ENCODE results near the gene GRID1.

The GRID1 gene

DNA sequence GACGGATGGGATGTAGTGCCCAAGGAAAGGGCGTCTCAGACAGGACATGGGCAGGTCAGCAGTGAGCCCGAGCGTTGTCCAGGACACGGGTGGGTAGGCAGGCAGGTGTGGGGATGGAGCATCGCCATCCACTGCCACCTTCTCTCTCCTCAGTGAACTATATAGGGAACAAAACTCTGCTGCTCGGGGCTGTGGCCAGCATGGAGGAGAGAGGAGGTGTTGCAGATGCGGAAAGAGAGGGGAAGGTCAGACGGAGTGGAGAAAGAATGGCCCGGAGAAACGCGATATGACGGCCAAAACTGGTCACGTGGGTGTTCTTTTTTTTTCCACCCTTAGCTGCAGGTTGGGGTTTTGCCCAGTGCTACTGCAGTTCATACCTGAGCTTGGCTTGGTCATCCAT is 71.2 kb downstream of the GRID1 start:
- H3K4me3 ChIP-seq (ENCODE audit: low read depth, low read length): no peak overlapping the region

- no peak overlapping the region for H3K4me3 ChIP-seq (ENCODE audit: low read depth, low read length)
Observed at GRCh38 chr10:86294346-86295265, 72.0 kb downstream of the GRID1 start.

DNA sequence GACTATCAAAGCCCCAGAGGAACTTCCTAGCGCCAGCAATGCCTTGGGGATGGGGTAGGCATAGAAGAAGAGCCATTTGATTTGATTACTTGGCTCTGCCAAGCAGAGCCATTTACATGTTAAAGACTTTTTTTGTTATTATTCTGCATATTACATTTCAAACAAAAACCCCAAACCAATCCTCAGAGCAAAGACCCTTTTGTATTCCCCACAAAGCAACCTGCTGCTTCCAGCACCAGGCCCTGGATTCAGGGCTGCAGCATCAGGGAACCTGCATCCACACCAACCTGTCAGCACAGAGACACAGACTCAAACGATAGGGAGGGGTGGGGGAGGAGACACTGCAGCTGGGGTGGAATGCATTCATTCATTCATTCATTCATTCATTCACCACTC is 73.2 kb downstream of the GRID1 start:
- H3K4me3 ChIP-seq (ENCODE audit: low read depth, low read length): no peak overlapping the region

DNA sequence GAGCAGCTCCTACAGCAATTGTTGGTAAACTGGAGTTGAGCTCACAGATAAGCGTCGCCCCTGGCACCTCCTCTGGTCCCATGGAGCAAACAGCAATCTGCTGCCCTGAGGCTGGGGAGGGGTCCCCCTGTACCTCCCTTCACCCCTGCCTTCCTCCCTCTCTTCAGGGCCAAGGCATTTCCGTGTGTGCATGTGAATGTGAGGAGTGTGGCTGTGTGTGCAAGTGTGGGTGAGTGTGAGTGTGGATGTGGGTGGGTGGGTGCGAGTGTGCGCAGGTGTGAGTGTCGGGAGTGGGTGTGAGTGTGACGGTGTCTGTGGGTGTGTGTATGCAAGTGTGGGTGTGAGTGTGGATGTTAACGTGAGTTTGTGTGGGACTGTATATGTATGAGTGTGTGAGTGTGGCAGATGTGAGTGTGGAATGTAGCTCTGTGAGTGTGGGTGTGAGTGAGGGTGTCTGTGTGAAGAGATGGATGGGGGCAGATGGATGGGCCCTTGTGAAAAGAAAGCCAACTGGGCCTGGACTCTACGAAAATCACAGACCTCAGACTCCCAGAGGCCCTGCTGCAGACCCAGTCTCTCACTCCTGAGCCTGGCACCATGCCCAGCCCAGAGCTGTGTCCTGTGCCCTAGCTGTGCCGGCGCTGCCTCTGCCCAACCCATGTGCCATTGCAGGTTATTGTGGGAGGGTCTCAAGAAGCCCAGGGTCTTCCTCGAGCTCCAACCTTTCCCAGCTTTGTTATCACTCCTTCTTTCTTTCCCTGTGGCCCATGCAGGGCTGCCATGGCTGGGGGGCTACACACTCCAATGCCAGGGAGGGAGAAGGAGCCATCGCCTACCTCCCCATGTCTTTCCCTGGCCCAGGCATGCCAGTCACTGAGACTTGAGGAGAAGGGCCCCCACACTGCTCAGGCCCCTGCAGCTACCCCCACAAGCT is 73.9 kb downstream of the GRID1 start:
- H3K4me3 ChIP-seq (ENCODE audit: low read depth, low read length): no peak overlapping the region

GRCh38 chr10:86291616-86292340 is 74.8 kb downstream of the GRID1 start:
- H3K4me3 ChIP-seq (ENCODE audit: low read depth, low read length): no peak overlapping the region

- no peak overlapping the region for H3K4me3 ChIP-seq (ENCODE audit: low read depth, low read length)
Observed at GRCh38 chr10:86290933-86291615, 75.5 kb downstream of the GRID1 start.

GRCh38 chr10:86289577-86289868 is 77.1 kb downstream of the GRID1 start:
- H3K4me3 ChIP-seq (ENCODE audit: low read depth, low read length): no peak overlapping the region

- no peak overlapping the region for H3K4me3 ChIP-seq (ENCODE audit: low read depth, low read length)
Observed at GRCh38 chr10:86288695-86289576, 77.7 kb downstream of the GRID1 start.

DNA sequence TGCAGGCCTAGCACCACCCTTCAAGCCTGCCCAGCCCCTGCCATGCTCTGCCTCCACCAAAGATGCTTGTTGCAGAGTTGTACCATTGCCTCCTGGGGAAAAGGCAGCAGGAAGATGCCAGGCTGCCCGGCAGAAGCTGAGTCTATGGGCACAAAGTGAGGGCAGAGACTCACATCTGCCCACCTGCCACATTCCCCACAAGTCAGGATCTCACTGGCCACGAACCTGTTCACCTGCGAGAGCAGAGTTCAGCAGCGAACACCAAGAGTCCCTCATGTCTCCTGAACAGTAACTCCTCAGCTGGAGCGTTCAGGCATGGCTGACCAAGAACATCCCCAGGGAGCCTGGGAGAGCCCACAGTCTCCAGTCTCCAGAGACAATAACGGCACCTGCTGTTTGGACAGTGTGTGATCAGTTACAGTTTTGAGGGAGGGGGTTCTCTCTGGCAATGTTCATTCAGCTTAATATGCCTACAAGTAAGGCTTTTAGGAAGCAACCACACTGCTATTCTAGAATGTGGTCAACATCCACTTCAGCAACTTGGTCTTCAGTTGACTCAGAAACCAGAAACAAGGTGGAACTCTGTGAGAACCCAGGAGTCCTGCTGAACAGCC is 78.5 kb downstream of the GRID1 start:
- no peak overlapping the region for H3K4me3 ChIP-seq (ENCODE audit: low read depth, low read length)

GRCh38 chr10:86287110-86287793 is 79.3 kb downstream of the GRID1 start:
- no peak overlapping the region for H3K4me3 ChIP-seq (ENCODE audit: low read depth, low read length)

DNA sequence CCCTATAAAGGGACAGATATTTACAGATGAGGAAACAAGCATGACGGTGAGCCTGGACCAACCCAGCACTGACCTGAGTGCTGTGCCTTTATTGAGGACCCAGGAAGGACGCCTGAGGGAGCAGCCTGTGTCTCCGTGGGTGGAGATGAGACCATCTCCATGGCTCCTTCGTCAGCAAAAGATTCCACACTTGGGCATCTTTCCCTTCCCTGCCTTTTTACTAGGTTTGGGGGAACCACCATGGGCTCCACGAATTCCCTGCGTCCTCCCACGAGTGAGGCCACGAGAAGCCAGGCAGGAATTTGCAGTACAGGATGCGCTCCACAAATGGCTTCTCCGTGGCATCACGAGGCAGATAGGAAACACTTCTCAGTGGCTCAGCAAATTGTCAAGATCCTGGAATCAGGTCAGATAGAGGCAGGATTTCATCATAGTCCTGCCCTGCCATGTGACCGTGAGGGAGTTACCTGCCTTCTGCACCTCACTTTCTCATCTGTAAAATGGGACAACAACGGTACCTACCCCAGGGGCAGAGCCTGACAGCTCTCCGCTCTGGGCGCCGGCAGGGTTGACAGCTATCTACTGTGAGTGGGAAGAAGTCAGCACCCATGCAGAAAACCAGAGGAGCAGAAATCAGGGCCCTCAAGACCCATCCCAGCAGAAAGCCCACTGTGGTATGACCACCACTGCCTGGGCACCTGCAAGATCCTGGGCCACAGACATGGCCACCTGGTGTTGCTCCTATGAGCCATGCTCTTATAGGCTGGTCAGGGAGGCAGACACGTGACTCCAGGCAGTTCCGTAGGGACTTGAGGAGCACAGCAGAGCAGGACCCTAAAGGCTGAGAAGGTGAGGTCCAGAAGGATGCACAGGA is 80.1 kb downstream of the GRID1 start:
- no peak overlapping the region for H3K4me3 ChIP-seq (ENCODE audit: low read depth, low read length)

DNA sequence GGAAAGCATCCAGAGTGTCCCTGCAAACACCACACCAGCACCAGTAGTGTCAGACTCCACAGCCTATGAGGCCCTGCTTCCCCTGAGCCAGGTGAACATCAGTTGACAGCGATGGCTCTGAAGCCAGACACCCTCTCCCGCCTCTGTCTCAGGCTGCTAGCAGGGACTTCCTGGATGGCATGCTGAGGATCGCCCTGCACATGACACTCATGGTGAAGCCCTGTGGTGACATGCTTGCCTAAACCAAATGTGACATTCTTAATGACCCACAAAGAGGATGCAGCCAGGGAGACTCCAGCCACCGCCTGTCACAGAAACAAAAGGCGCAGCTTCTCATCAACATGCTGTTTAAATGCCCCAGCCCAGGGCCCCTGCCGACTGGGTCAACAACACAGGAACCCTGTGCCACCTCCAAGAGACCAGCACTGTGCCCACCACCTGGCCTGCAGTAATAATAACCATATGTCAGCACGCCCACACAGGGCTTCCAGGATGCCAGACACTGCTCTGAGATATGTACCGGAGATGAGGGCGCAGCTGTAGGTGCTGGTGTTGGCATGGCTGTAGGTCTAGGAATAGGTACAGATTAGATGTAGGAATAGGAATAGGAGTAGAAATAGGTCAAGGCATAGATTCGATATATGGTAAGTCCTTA is 81.3 kb downstream of the GRID1 start:
- no peak overlapping the region for H3K4me3 ChIP-seq (ENCODE audit: low read depth, low read length)

DNA sequence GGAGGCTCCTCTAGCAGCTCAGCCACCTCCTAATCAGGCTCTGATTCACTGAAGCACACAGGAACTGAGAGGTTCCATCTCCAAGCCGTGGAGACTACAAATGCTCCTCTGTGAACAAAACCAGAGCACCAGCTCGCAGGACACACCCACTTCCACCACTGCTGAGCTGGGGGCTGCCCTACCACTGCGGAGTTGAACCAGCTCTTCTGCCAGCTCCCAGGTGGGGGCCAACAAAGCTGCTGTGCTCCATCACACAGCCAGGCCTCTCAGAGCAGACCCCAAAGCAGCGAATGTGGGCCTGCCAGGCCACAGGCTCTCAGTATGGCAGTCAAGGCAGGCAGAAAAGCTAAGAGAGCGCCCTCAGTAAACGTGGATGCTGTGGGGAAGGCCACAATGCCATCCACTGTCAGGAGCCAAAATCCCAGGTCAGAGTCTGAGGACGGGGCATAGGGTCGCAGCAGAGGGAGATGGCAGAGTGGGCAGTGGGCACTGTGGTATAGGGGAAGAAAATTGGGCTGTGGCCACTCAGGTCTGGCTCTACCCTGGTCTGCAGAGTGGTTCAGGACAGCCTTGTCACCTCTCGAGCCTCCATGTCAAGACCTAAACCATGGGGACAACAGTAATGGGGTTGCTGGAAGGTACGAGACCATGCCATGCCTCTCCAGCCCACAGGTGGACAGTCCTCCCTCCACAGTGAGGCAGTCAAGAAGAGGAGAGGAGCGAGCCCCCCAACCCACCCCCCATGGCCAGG is 82.1 kb downstream of the GRID1 start:
- H3K4me3 ChIP-seq (ENCODE audit: low read depth, low read length): no peak overlapping the region

DNA sequence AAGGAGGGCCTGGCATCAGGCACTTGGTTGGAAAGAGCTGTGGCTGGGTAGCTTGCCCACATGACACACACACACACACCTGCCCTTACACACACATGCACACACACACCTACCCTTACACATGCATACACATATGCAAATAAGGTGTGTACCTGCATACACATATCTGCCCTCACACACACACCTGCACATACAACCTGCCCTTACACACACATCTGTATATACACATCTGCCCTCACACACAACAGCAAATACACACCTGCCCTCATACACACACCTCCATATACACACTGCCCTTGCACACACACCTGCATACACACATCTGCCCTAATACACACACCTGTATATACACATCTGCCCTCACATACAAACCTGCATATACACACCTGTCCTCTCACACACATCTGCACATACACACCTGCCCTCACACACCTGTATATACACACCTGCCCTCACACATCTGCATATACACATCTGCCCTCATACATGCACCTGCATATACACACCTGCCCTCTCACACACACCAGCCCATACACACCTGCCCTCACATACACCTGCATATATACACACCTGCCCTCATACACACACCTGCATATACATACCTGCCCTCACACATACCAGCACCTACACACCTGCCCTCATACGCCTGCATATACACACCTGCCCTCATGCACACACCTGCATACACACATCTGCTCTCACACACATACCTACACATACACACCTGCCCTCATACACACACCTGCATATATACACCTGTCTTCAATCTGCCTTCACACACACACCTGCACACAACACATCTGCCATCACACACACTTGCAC is 82.9 kb downstream of the GRID1 start:
- no peak overlapping the region for H3K4me3 ChIP-seq (ENCODE audit: low read depth, low read length)

GRCh38 chr10:86282664-86283465 is 83.7 kb downstream of the GRID1 start:
- H3K4me3 ChIP-seq (ENCODE audit: low read depth, low read length): no peak overlapping the region
